Stimulated activated naive CD8-positive, alpha-beta T cell treated with anti-CD3 and anti-CD28 coated beads, Interleukin-15, Interleukin-2, amounts not matched to agents 100 ng/mL and 50 ng/mL, for 24 hours (primary cell): ENCODE results near the gene FKBP2.

ENCODE experiments used
- H3K27ac Mint-ChIP-seq: one replicate; pipeline ENCODE4 v1.8.0; 2021; ENCODE audit warnings: mild to moderate bottlenecking, mixed read lengths
- H3K27me3 Mint-ChIP-seq: one replicate; pipeline ENCODE4 v1.8.0; 2021; ENCODE audit warnings: mixed read lengths
- H3K36me3 Mint-ChIP-seq: one replicate; pipeline ENCODE4 v1.8.0; 2021; ENCODE audit warnings: low read depth, mixed read lengths
- H3K4me1 Mint-ChIP-seq: one replicate; pipeline ENCODE4 v1.8.0; 2021; ENCODE audit warnings: low read depth, mixed read lengths
- H3K4me3 Mint-ChIP-seq: one replicate; pipeline ENCODE4 v1.8.0; 2021; ENCODE audit warnings: mild to moderate bottlenecking, mixed read lengths
- H3K9me3 Mint-ChIP-seq: one replicate; pipeline ENCODE4 v1.8.0; 2021; ENCODE audit warnings: mixed read lengths

Gene FKBP2

GRCh38 chr11:64209563-64209843, 31.4 kb upstream of the FKBP2 start:
- no peaks in the 10 kb centered on the region for H3K9me3 Mint-ChIP-seq
- H3K4me1 Mint-ChIP-seq, result peaks cover 60% of the 10 kb centered on the region
- peaks cover 69% of the 10 kb centered on the region for H3K36me3 Mint-ChIP-seq
- no peaks in the 10 kb centered on the region for H3K27me3 Mint-ChIP-seq
- H3K4me3 Mint-ChIP-seq, result peak overlapping the region; percentile 94
- no peak overlapping the region for H3K27ac Mint-ChIP-seq

- Mint-ChIP-seq H3K27ac (peak overlapping the region; percentile 14), H3K27me3 (no peaks in the 10 kb centered on the region), H3K36me3 (peaks cover 72% of the 10 kb centered on the region), H3K4me1 (peaks cover 63% of the 10 kb centered on the region), H3K4me3 (no peak overlapping the region), H3K9me3 (no peaks in the 10 kb centered on the region)
These were observed 30.4 kb upstream of the FKBP2 start for GRCh38 chr11:64210301-64211020.

- Mint-ChIP-seq H3K36me3 (peaks cover 64% of the 10 kb centered on the region), H3K4me3 (no peak overlapping the region), H3K4me1 (peaks cover 57% of the 10 kb centered on the region), H3K27ac (no peak overlapping the region), H3K27me3 (no peaks in the 10 kb centered on the region), H3K9me3 (no peaks in the 10 kb centered on the region)
These were observed 29.6 kb upstream of the FKBP2 start for GRCh38 chr11:64211181-64211872.

- Mint-ChIP-seq H3K36me3 (peaks cover 48% of the 10 kb centered on the region), H3K4me1 (peaks cover 36% of the 10 kb centered on the region), H3K9me3 (no peaks in the 10 kb centered on the region)
These were observed 24.0 kb upstream of the FKBP2 start for GRCh38 chr11:64216879-64217278.

GRCh38 chr11:64218628-64219353, 22.1 kb upstream of the FKBP2 start:
- H3K36me3 Mint-ChIP-seq, result peaks cover 34% of the 10 kb centered on the region
- no peak overlapping the region for H3K4me3 Mint-ChIP-seq
- no peaks in the 10 kb centered on the region for H3K27me3 Mint-ChIP-seq
- peak overlapping the region; percentile 61 for H3K27ac Mint-ChIP-seq
- H3K9me3 Mint-ChIP-seq, result no peaks in the 10 kb centered on the region
- peaks cover 22% of the 10 kb centered on the region for H3K4me1 Mint-ChIP-seq

More at GRCh38 chr11:64216879-64217278, 24.0 kb upstream of the FKBP2 start:
- no peak overlapping the region for H3K4me3 Mint-ChIP-seq
- no peaks in the 10 kb centered on the region for H3K27me3 Mint-ChIP-seq
- no peak overlapping the region for H3K27ac Mint-ChIP-seq

- no peak overlapping the region for H3K27ac Mint-ChIP-seq
- peaks cover 32% of the 10 kb centered on the region for H3K36me3 Mint-ChIP-seq
These were observed 21.6 kb upstream of the FKBP2 start for GRCh38 chr11:64219354-64219684.

GRCh38 chr11:64219755-64220154, 21.1 kb upstream of the FKBP2 start:
- Mint-ChIP-seq H3K36me3 (peaks cover 28% of the 10 kb centered on the region), H3K9me3 (no peaks in the 10 kb centered on the region), H3K27me3 (no peaks in the 10 kb centered on the region), H3K4me3 (no peak overlapping the region), H3K4me1 (peaks cover 13% of the 10 kb centered on the region), H3K27ac (no peak overlapping the region)

More at GRCh38 chr11:64219354-64219684, 21.6 kb upstream of the FKBP2 start:
- H3K9me3 Mint-ChIP-seq, result no peaks in the 10 kb centered on the region
- no peak overlapping the region for H3K4me3 Mint-ChIP-seq
- no peaks in the 10 kb centered on the region for H3K27me3 Mint-ChIP-seq
- H3K4me1 Mint-ChIP-seq, result peaks cover 17% of the 10 kb centered on the region

- Mint-ChIP-seq H3K9me3 (no peaks in the 10 kb centered on the region), H3K4me3 (no peak overlapping the region), H3K36me3 (peaks cover 22% of the 10 kb centered on the region), H3K4me1 (peaks cover 13% of the 10 kb centered on the region), H3K27ac (no peak overlapping the region), H3K27me3 (no peaks in the 10 kb centered on the region)
These were observed 20.6 kb upstream of the FKBP2 start for GRCh38 chr11:64220271-64220670.

GRCh38 chr11:64220798-64221197, 20.1 kb upstream of the FKBP2 start:
- Mint-ChIP-seq H3K9me3 (no peaks in the 10 kb centered on the region), H3K4me1 (peaks cover 10% of the 10 kb centered on the region), H3K36me3 (peaks cover 21% of the 10 kb centered on the region), H3K4me3 (no peak overlapping the region), H3K27me3 (no peaks in the 10 kb centered on the region), H3K27ac (no peak overlapping the region)

GRCh38 chr11:64222651-64223000, 18.3 kb upstream of the FKBP2 start:
- Mint-ChIP-seq H3K27me3 (no peaks in the 10 kb centered on the region), H3K4me1 (peaks cover 13% of the 10 kb centered on the region), H3K9me3 (no peaks in the 10 kb centered on the region), H3K27ac (no peak overlapping the region), H3K4me3 (no peak overlapping the region), H3K36me3 (peaks cover 14% of the 10 kb centered on the region)

- no peak overlapping the region for H3K4me3 Mint-ChIP-seq
- no peaks in the 10 kb centered on the region for H3K27me3 Mint-ChIP-seq
- H3K4me1 Mint-ChIP-seq, result peaks cover 18% of the 10 kb centered on the region
- H3K27ac Mint-ChIP-seq, result no peak overlapping the region
- peaks cover 14% of the 10 kb centered on the region for H3K36me3 Mint-ChIP-seq
- no peaks in the 10 kb centered on the region for H3K9me3 Mint-ChIP-seq
These were observed 17.8 kb upstream of the FKBP2 start for GRCh38 chr11:64223001-64223651.

- Mint-ChIP-seq H3K36me3 (peaks cover 5% of the 10 kb centered on the region), H3K4me1 (peaks cover 29% of the 10 kb centered on the region), H3K4me3 (peak overlapping the region; percentile 87)
These were observed 16.6 kb upstream of the FKBP2 start for GRCh38 chr11:64224151-64224890.

GRCh38 chr11:64224891-64225607, 15.8 kb upstream of the FKBP2 start:
- Mint-ChIP-seq H3K36me3 (peaks cover 5% of the 10 kb centered on the region), H3K9me3 (no peaks in the 10 kb centered on the region), H3K27ac (peak overlapping the region; percentile 74), H3K4me1 (peaks cover 36% of the 10 kb centered on the region), H3K27me3 (no peaks in the 10 kb centered on the region), H3K4me3 (peak overlapping the region; percentile 87)

More at GRCh38 chr11:64224151-64224890, 16.6 kb upstream of the FKBP2 start:
- H3K27me3 Mint-ChIP-seq, result no peaks in the 10 kb centered on the region
- peak overlapping the region; percentile 28 for H3K27ac Mint-ChIP-seq
- H3K9me3 Mint-ChIP-seq, result no peaks in the 10 kb centered on the region
